ENCODE results near the gene RALGDS. TPM values are rescaled to one million over a fixed set of nuclear protein-coding genes. Genes with fewer than 3 reads are reported as not detected.
A peak's percentile ranks its signal among the peaks of the same experiment; 100 is the strongest.

RALGDS gene

GRCh38 chr9:133049043-133049442 is 72.0 kb downstream of the RALGDS start:
- no peak for DNase-seq
- no peaks in the 10 kb centered on the region for H3K27me3 ChIP-seq (ENCODE audit: control insufficient read depth in 1 of 2, insufficient read depth in 1 of 2, low read length in 2 of 2)
- no peak overlapping the region for H4K8ac ChIP-seq (ENCODE audit: low read length)
- no peak overlapping the region for H4K91ac ChIP-seq (ENCODE audit: low read length)
- H3K9ac ChIP-seq (ENCODE audit: low read length), result no peak overlapping the region
- peaks cover 35% of the 10 kb centered on the region for H3K4me1 ChIP-seq (ENCODE audit: control insufficient read depth, insufficient read depth, low read depth, low read length)
- H2BK15ac ChIP-seq (ENCODE audit: low read depth, poor library complexity, severe bottlenecking), result no peak overlapping the region
- WGBS, result 95% methylated on average over 13 of the region's 13 CpGs
- H3K79me1 ChIP-seq (replicated peaks; ENCODE audit: low read length, poor library complexity, severe bottlenecking), result peaks cover 21% of the 10 kb centered on the region
- H3K14ac ChIP-seq (ENCODE audit: low read length in 2 of 2), result no peak overlapping the region
- H2BK5ac ChIP-seq (ENCODE audit: low read depth, low read length, poor library complexity, severe bottlenecking), result no peak overlapping the region
- H3K18ac ChIP-seq (ENCODE audit: low read depth in 1 of 2, low read length in 2 of 2), result no peak overlapping the region
- no peak overlapping the region for H3K4ac ChIP-seq (ENCODE audit: low read depth in 1 of 2, low read length in 2 of 2)
- no peak overlapping the region for H3K4me3 ChIP-seq (ENCODE audit: insufficient read depth in 1 of 2, low read depth in 1 of 2, low read length in 2 of 2)
- H3K36me3 ChIP-seq (ENCODE audit: control insufficient read depth in 1 of 2, insufficient read depth in 2 of 2, low read depth in 1 of 2, low read length in 2 of 2), result peaks cover 65 to 77% of the 10 kb centered on the region in 2 experiments
- H2BK120ac ChIP-seq (ENCODE audit: low read depth, low read length), result no peak overlapping the region
- no peak overlapping the region for H3K27ac ChIP-seq (ENCODE audit: low read length, poor library complexity, severe bottlenecking)
- peak overlapping the region; percentile 3 for H2AK5ac ChIP-seq (ENCODE audit: low read length, severe bottlenecking)
- no peak overlapping the region for H2BK12ac ChIP-seq (ENCODE audit: low read length in 2 of 2)
- H3K9me3 ChIP-seq (ENCODE audit: control insufficient read depth, low read length), result no peaks in the 10 kb centered on the region
- H2AFZ ChIP-seq (ENCODE audit: low read depth, low read length), result no peak overlapping the region
- H3K23ac ChIP-seq (ENCODE audit: low read length in 2 of 2), result no peak overlapping the region
- H3K4me2 ChIP-seq (ENCODE audit: low read length, poor library complexity, severe bottlenecking), result no peak overlapping the region

- H3K18ac ChIP-seq (ENCODE audit: low read depth in 1 of 2, low read length in 2 of 2), result no peak overlapping the region
- DNase-seq, result peak; percentile 29
- no peak overlapping the region for H2AFZ ChIP-seq (ENCODE audit: low read depth, low read length)
- H2BK120ac ChIP-seq (ENCODE audit: low read depth, low read length), result no peak overlapping the region
- H3K9ac ChIP-seq (ENCODE audit: low read length), result no peak overlapping the region
- no peak overlapping the region for H2BK15ac ChIP-seq (ENCODE audit: low read depth, poor library complexity, severe bottlenecking)
- H2BK12ac ChIP-seq (ENCODE audit: low read length in 2 of 2), result no peak overlapping the region
- no peaks in the 10 kb centered on the region for H3K9me3 ChIP-seq (ENCODE audit: control insufficient read depth, low read length)
- WGBS, result 82% methylated on average over 5 of the region's 5 CpGs
- H3K23ac ChIP-seq (ENCODE audit: low read length in 2 of 2), result no peak overlapping the region
- H3K4me3 ChIP-seq (ENCODE audit: insufficient read depth in 1 of 2, low read depth in 1 of 2, low read length in 2 of 2), result no peak overlapping the region
- H2BK5ac ChIP-seq (ENCODE audit: low read depth, low read length, poor library complexity, severe bottlenecking), result no peak overlapping the region
- peaks cover 66 to 77% of the 10 kb centered on the region in 2 experiments for H3K36me3 ChIP-seq (ENCODE audit: control insufficient read depth in 1 of 2, insufficient read depth in 2 of 2, low read depth in 1 of 2, low read length in 2 of 2)
- no peak overlapping the region for H4K91ac ChIP-seq (ENCODE audit: low read length)
- no peaks in the 10 kb centered on the region for H3K27me3 ChIP-seq (ENCODE audit: control insufficient read depth in 1 of 2, insufficient read depth in 1 of 2, low read length in 2 of 2)
- H3K14ac ChIP-seq (ENCODE audit: low read length in 2 of 2), result no peak overlapping the region
- no peak overlapping the region for H3K4me2 ChIP-seq (ENCODE audit: low read length, poor library complexity, severe bottlenecking)
- no peak overlapping the region for H3K4ac ChIP-seq (ENCODE audit: low read depth in 1 of 2, low read length in 2 of 2)
- peaks cover 35% of the 10 kb centered on the region for H3K4me1 ChIP-seq (ENCODE audit: control insufficient read depth, insufficient read depth, low read depth, low read length)
- peaks cover 24% of the 10 kb centered on the region for H3K79me1 ChIP-seq (replicated peaks; ENCODE audit: low read length, poor library complexity, severe bottlenecking)
- no peak overlapping the region for H3K27ac ChIP-seq (ENCODE audit: low read length, poor library complexity, severe bottlenecking)
- H2AK5ac ChIP-seq (ENCODE audit: low read length, severe bottlenecking), result peak overlapping the region; percentile 3
- no peak overlapping the region for H4K8ac ChIP-seq (ENCODE audit: low read length)
Measured at GRCh38 chr9:133048595-133048994, 72.4 kb downstream of the RALGDS start.

Small RNAs within 50 kb of the gene (small RNA-seq; reads per million reads assigned to genes)
- not detected for gene MIR6877 (ENCODE audit: low read depth)

Measured in mesenchymal stem cell (in vitro differentiated cells and primary cell).